GM19099 (cell line): ENCODE measurements around the gene PALLD.

ENCODE experiments used
- POLR2A ChIP-seq: IDR thresholded peaks from 3 replicates; pipeline ENCODE4 v1.6.1; 2011; ENCODE audit warnings: low read depth; ENCODE audit not compliant: insufficient read length; ENCODE audit errors: extremely low read depth

The PALLD gene

GRCh38 chr4:168664242-168664891 lies 167.5 kb downstream of the PALLD start:
- no peak for TF ChIP-seq POLR2A

GRCh38 chr4:168666531-168666930 lies 169.7 kb downstream of the PALLD start:
- TF ChIP-seq POLR2A, result no peak

GRCh38 chr4:168667376-168667775 lies 170.5 kb downstream of the PALLD start:
- no peak for TF ChIP-seq POLR2A

- TF ChIP-seq POLR2A, result no peak
Measured at GRCh38 chr4:168667921-168668320, 171.1 kb downstream of the PALLD start.

GRCh38 chr4:168673476-168673875 lies 176.6 kb downstream of the PALLD start:
- no peak for TF ChIP-seq POLR2A

- no peak for TF ChIP-seq POLR2A
Measured at GRCh38 chr4:168674077-168674747, 177.4 kb downstream of the PALLD start.

- no peak for TF ChIP-seq POLR2A
Measured at GRCh38 chr4:168674866-168675265, 178.0 kb downstream of the PALLD start.

- no peak for TF ChIP-seq POLR2A
Measured at GRCh38 chr4:168677063-168677462, 180.2 kb downstream of the PALLD start.

- TF ChIP-seq POLR2A, result no peak
Measured at GRCh38 chr4:168677879-168678278, 181.0 kb downstream of the PALLD start.

- TF ChIP-seq POLR2A, result no peak
Measured at GRCh38 chr4:168678751-168679366, 182.0 kb downstream of the PALLD start.

GRCh38 chr4:168679397-168679796 lies 182.5 kb downstream of the PALLD start:
- no peak for TF ChIP-seq POLR2A

GRCh38 chr4:168679819-168680218 lies 183.0 kb downstream of the PALLD start:
- TF ChIP-seq POLR2A, result no peak

- no peak for TF ChIP-seq POLR2A
Measured at GRCh38 chr4:168682898-168683500, 186.1 kb downstream of the PALLD start.

GRCh38 chr4:168683595-168683994 lies 186.7 kb downstream of the PALLD start:
- no peak for TF ChIP-seq POLR2A

- TF ChIP-seq POLR2A, result no peak
Measured at GRCh38 chr4:168685136-168685809, 188.4 kb downstream of the PALLD start.

- TF ChIP-seq POLR2A, result no peak
Measured at GRCh38 chr4:168688584-168688983, 191.7 kb downstream of the PALLD start.

GRCh38 chr4:168689791-168690190 lies 192.9 kb downstream of the PALLD start:
- TF ChIP-seq POLR2A, result no peak
